Transverse colon (tissue), 4 donors: ENCODE results near the gene DNAH1. TPM values are rescaled to one million over a fixed set of nuclear protein-coding genes. Genes with fewer than 3 reads are reported as not detected.

ENCODE experiments used
- DNase-seq: peaks from one replicate; pipeline ENCODE4 v3.0.0-alpha.2; 2019
- H3K27ac ChIP-seq, 4 donors: fragments of 200-600 bp; sonication (generic); 2 replicates each; pipeline ENCODE4 v1.5.1; 2016 to 2018; ENCODE audit warnings: inconsistent platforms in 4 of 4
- H3K27me3 ChIP-seq: fragments of 200-600 bp; sonication (generic); 2 replicates; pipeline ENCODE4 v1.5.1; 2017; ENCODE audit warnings: inconsistent platforms
- H3K36me3 ChIP-seq, 4 donors: fragments of 200-600 bp; sonication (generic); 2 replicates each; pipeline ENCODE4 v1.5.1; 2017 to 2019; ENCODE audit warnings: inconsistent platforms in 4 of 4
- H3K4me1 ChIP-seq, 4 donors: fragments of 200-600 bp; sonication (generic); 2 replicates each; pipeline ENCODE4 v1.5.1; 2017 to 2020; ENCODE audit warnings: inconsistent platforms in 4 of 4
- H3K4me3 ChIP-seq, 4 donors: fragments of 200-600 bp; sonication (generic); 1 replicate in 1 of 4; 2 replicates in 3 of 4; pipeline versions ENCODE4 v1.5.1 to v1.6.1; 2017 to 2019; ENCODE audit warnings: inconsistent platforms in 4 of 4
- H3K9me3 ChIP-seq, 2 donors: fragments of 200-600 bp; sonication (generic); 2 replicates each; pipeline ENCODE4 v1.5.1; 2017 to 2019; ENCODE audit warnings: inconsistent platforms in 2 of 2
- CTCF ChIP-seq, 5 experiments: fragments of 200-600 bp in 3 of 5; fragments of 450-650 bp in 2 of 5; sonication (generic) in 3 of 5; IDR thresholded peaks; 1 replicate in 2 of 5; 2 replicates in 3 of 5; pipeline ENCODE4 v1.5.1; 2016 to 2017; ENCODE audit warnings: antibody characterized with exemption in 5 of 5, inconsistent platforms in 3 of 5, mild to moderate bottlenecking in 2 of 5, moderate library complexity in 1 of 5
- EP300 ChIP-seq: sonication (generic); formaldehyde crosslinking; IDR thresholded peaks from one replicate; pipeline ENCODE4 v1.6.1; 2017; ENCODE audit warnings: antibody characterized with exemption, low read depth
- POLR2A ChIP-seq: fragments of 450-650 bp; IDR thresholded peaks from one replicate; pipeline ENCODE4 v1.6.1; 2016; ENCODE audit warnings: antibody characterized with exemption, mild to moderate bottlenecking, moderate library complexity
- POLR2AphosphoS5 ChIP-seq, 3 donors: sonication (generic); formaldehyde crosslinking; IDR thresholded peaks; one replicate each; pipeline ENCODE4 v1.6.1; 2016; ENCODE audit warnings: antibody characterized with exemption in 3 of 3
- WGBS, 2 donors: methylation state at CpG; one replicate each; pipeline ENCODE4 v1.1.5; 2018; ENCODE audit warnings: low coverage in 1 of 2; 5-methylcytosine and 5-hydroxymethylcytosine counted together
- in situ Hi-C, 4 donors: fragments of 200-750 bp; cut with MboI; loops; one replicate each; pipeline versions ENCODE4 v1.15.0 to v1.15.1; 2017; ENCODE audit warnings: low sequenced_read_pairs in 3 of 4, low pct_ligation_motif_present in 1 of 4, low pct_unique_long_range_greater_than_20kb in 1 of 4
- intact Hi-C: fragments of 100-400 bp; cut with DNase I; formaldehyde crosslinking; loops from one replicate; pipeline ENCODE4 v1.15.1; 2023; ENCODE audit warnings: low total_unique reads
- total RNA-seq, 4 donors: library from RNA; depleted of rRNA; stranded (reverse); fragments of >200 nt; gene quantifications; one replicate each; pipeline ENCODE4 v1.1.0, GENCODE V29; 2016

Gene DNAH1
- total RNA-seq, 4 donors from 2014 or later = 17.6 to 102 (median 26.3) TPM

GRCh38 chr3:52440249-52440551 is 124.1 kb downstream of the DNAH1 start:
- no peaks in the 10 kb centered on the region for H3K27me3 ChIP-seq
- H3K27ac ChIP-seq = no peak overlapping the region
- in situ Hi-C loops = no loop called here
- TF ChIP-seq CTCF (IDR thresholded peaks at IDR 0.05) (no peak), EP300 (no peak), POLR2A (no peak), POLR2AphosphoS5 (IDR thresholded peaks at IDR 0.05) (no peak)
- peaks cover 5 to 6% (median 5%) of the 10 kb centered on the region in 4 donors for H3K4me1 ChIP-seq
- 90% methylated on average over 12 of the region's 12 CpGs; no CpG with 5 or more reads in 1 of the 2 donors for WGBS, 2 donors
- no peak for DNase-seq
- intact Hi-C loops = no loop called here
- H3K4me3 ChIP-seq = no peak overlapping the region
- no peaks in the 10 kb centered on the region for H3K36me3 ChIP-seq
- no peaks in the 10 kb centered on the region for H3K9me3 ChIP-seq

GRCh38 chr3:52440671-52441070 is 124.6 kb downstream of the DNAH1 start:
- Histone ChIP-seq H3K9me3 (no peaks in the 10 kb centered on the region), H3K27me3 (no peaks in the 10 kb centered on the region), H3K4me3 (no peak overlapping the region), H3K4me1 (peaks cover 5 to 7% (median 6%) of the 10 kb centered on the region in 4 donors), H3K27ac (no peak overlapping the region), H3K36me3 (no peaks in the 10 kb centered on the region)
- DNase-seq = no peak
- WGBS, 2 donors = 95% methylated on average over 14 of the region's 14 CpGs; no CpG with 5 or more reads in 1 of the 2 donors
- intact Hi-C loops (no loop called here), in situ Hi-C loops (no loop called here)
- TF ChIP-seq CTCF (IDR thresholded peaks at IDR 0.05) = no peak
- TF ChIP-seq EP300 = no peak
- no peak for TF ChIP-seq POLR2AphosphoS5 (IDR thresholded peaks at IDR 0.05)
- TF ChIP-seq POLR2A = no peak

- TF ChIP-seq CTCF (IDR thresholded peaks at IDR 0.05) (no peak), EP300 (no peak), POLR2A (no peak), POLR2AphosphoS5 (IDR thresholded peaks at IDR 0.05) (no peak)
- WGBS, 2 donors = 87% methylated on average over 22 of the region's 23 CpGs; no CpG with 5 or more reads in 1 of the 2 donors
- intact Hi-C loops (no loop called here), in situ Hi-C loops (no loop called here)
- H3K9me3 ChIP-seq = no peaks in the 10 kb centered on the region
- DNase-seq = no peak
- H3K36me3 ChIP-seq = no peaks in the 10 kb centered on the region
- no peak overlapping the region for H3K27ac ChIP-seq
- no peak overlapping the region for H3K4me3 ChIP-seq
- no peaks in the 10 kb centered on the region for H3K27me3 ChIP-seq
- peaks cover 5 to 7% (median 6%) of the 10 kb centered on the region in 4 donors for H3K4me1 ChIP-seq
These were observed 125.1 kb downstream of the DNAH1 start for GRCh38 chr3:52441091-52441771.

- Histone ChIP-seq H3K27me3 (no peaks in the 10 kb centered on the region), H3K4me1 (peaks cover 5 to 8% (median 6%) of the 10 kb centered on the region in 4 donors), H3K36me3 (no peaks in the 10 kb centered on the region), H3K9me3 (no peaks in the 10 kb centered on the region), H3K4me3 (no peak overlapping the region), H3K27ac (no peak overlapping the region)
- TF ChIP-seq CTCF (IDR thresholded peaks at IDR 0.05) (no peak), POLR2A (no peak), POLR2AphosphoS5 (IDR thresholded peaks at IDR 0.05) (no peak), EP300 (no peak)
- in situ Hi-C loops (no loop called here), intact Hi-C loops (no loop called here)
- DNase-seq = no peak
- 88% methylated on average over 18 of the region's 18 CpGs; no CpG with 5 or more reads in 1 of the 2 donors for WGBS, 2 donors
These were observed 125.7 kb downstream of the DNAH1 start for GRCh38 chr3:52441772-52442332.
